C4-2B (cell line): ENCODE results near the gene HS6ST1.

ENCODE experiments used
- ZFX ChIP-seq: fragments of 450-650 bp; IDR thresholded peaks from 2 replicates; pipeline ENCODE4 v1.6.1; 2017
- TF ChIP-seq, protein P1 (sequence below): fragments of 450-650 bp; conservative IDR thresholded peaks from 2 replicates; pipeline ENCODE4 v1.5.1; 2017; ENCODE audit warnings: mild to moderate bottlenecking

- TF ChIP-seq, protein P1, sequence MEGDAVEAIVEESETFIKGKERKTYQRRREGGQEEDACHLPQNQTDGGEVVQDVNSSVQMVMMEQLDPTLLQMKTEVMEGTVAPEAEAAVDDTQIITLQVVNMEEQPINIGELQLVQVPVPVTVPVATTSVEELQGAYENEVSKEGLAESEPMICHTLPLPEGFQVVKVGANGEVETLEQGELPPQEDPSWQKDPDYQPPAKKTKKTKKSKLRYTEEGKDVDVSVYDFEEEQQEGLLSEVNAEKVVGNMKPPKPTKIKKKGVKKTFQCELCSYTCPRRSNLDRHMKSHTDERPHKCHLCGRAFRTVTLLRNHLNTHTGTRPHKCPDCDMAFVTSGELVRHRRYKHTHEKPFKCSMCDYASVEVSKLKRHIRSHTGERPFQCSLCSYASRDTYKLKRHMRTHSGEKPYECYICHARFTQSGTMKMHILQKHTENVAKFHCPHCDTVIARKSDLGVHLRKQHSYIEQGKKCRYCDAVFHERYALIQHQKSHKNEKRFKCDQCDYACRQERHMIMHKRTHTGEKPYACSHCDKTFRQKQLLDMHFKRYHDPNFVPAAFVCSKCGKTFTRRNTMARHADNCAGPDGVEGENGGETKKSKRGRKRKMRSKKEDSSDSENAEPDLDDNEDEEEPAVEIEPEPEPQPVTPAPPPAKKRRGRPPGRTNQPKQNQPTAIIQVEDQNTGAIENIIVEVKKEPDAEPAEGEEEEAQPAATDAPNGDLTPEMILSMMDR: no peak; the same call in 1 of the 2 replicates
- no peak for TF ChIP-seq ZFX
Measured at GRCh38 chr2:128306081-128306930, 12.4 kb downstream of the HS6ST1 start.
